Liver (tissue), 3 donors: ENCODE results near the gene ZNF597.
"Not testable (repeated sequence)": the region's sequence is repeated elsewhere in the genome, so short reads cannot be mapped to it uniquely, and the experiment has no call there.

Experiments
- ATF3 ChIP-seq: IDR thresholded peaks from 2 replicates; pipeline ENCODE4 v1.6.1; 2016; ENCODE audit warnings: antibody characterized with exemption
- CTCF ChIP-seq: fragments of 150-350 bp; IDR thresholded peaks from 2 replicates; pipeline ENCODE4 v1.5.1; 2017; ENCODE audit warnings: improper control_type of control experiment, low read depth, low read length; ENCODE audit not compliant: missing input control
- EGR1 ChIP-seq, 2 donors: IDR thresholded peaks; 2 replicates each; pipeline ENCODE4 v1.6.1; 2016 to 2018; ENCODE audit warnings: antibody characterized with exemption in 2 of 2, low read depth in 2 of 2
- GABPA ChIP-seq, 2 donors: IDR thresholded peaks in 1 of 2; conservative IDR thresholded peaks in 1 of 2; 2 replicates each; pipeline ENCODE4 v1.6.1; 2016; ENCODE audit warnings: antibody characterized with exemption in 2 of 2, mild to moderate bottlenecking in 1 of 2, moderate library complexity in 1 of 2
- JUND ChIP-seq, 2 donors: IDR thresholded peaks; 2 replicates each; pipeline ENCODE4 v1.6.1; 2016; ENCODE audit warnings: antibody characterized with exemption in 2 of 2
- MAX ChIP-seq: IDR thresholded peaks from 2 replicates; pipeline ENCODE4 v1.6.1; 2016; ENCODE audit warnings: antibody characterized with exemption
- NR2F2 ChIP-seq: IDR thresholded peaks from 2 replicates; pipeline ENCODE4 v1.6.1; 2016; ENCODE audit warnings: antibody characterized with exemption
- RAD21 ChIP-seq, 2 donors: IDR thresholded peaks; 2 replicates each; pipeline ENCODE4 v1.6.1; 2016; ENCODE audit warnings: antibody characterized with exemption in 2 of 2, mild to moderate bottlenecking in 2 of 2
- REST ChIP-seq: IDR thresholded peaks from 2 replicates; pipeline ENCODE4 v1.6.1; 2016; ENCODE audit warnings: antibody characterized with exemption, mild to moderate bottlenecking
- RXRA ChIP-seq, 2 donors: IDR thresholded peaks; 2 replicates each; pipeline ENCODE4 v1.6.1; 2017 to 2018; ENCODE audit warnings: antibody characterized with exemption in 2 of 2, mild to moderate bottlenecking in 1 of 2
- SP1 ChIP-seq: IDR thresholded peaks from 2 replicates; pipeline ENCODE4 v1.6.1; 2018; ENCODE audit warnings: antibody characterized with exemption, mild to moderate bottlenecking
- TAF1 ChIP-seq: conservative IDR thresholded peaks from 2 replicates; pipeline ENCODE4 v1.6.1; 2016; ENCODE audit warnings: antibody characterized with exemption, mild to moderate bottlenecking
- YY1 ChIP-seq: IDR thresholded peaks from 2 replicates; pipeline ENCODE4 v1.6.1; 2016; ENCODE audit warnings: antibody characterized with exemption, mild to moderate bottlenecking
- ZBTB33 ChIP-seq: IDR thresholded peaks from 2 replicates; pipeline ENCODE4 v1.6.1; 2016; ENCODE audit warnings: antibody characterized with exemption
- donor health status: healthy.
- donor health status: healthy.

GRCh38 chr16:3474870-3475269 lies 31.6 kb upstream of the ZNF597 start:
- TF ChIP-seq CTCF; RAD21 (IDR thresholded peaks at IDR 0.05); TAF1; REST; MAX; RXRA (IDR thresholded peaks at IDR 0.05); GABPA (IDR thresholded peaks at IDR 0.05 in 1 of 2, conservative IDR thresholded peaks at IDR 0.05 in 1 of 2); ATF3; JUND (IDR thresholded peaks at IDR 0.05); ZBTB33; YY1; NR2F2; SP1; EGR1 (IDR thresholded peaks at IDR 0.05; ENCODE audit: low read depth in 2 of 2): not testable (repeated sequence)
